Activated naive CD8-positive, alpha-beta T cell (primary cell): ENCODE measurements around the gene ZSCAN10.
"Not testable (repeated sequence)": the region's sequence is repeated elsewhere in the genome, so short reads cannot be mapped to it uniquely, and the experiment has no call there.

Source experiments
- H3K27ac Mint-ChIP-seq: one replicate; pipeline ENCODE4 v1.8.0; 2021; ENCODE audit warnings: mixed read lengths
- H3K27me3 Mint-ChIP-seq: one replicate; pipeline ENCODE4 v1.8.0; 2021; ENCODE audit warnings: mixed read lengths
- H3K36me3 Mint-ChIP-seq: one replicate; pipeline ENCODE4 v1.8.0; 2021; ENCODE audit warnings: mixed read lengths
- H3K4me1 Mint-ChIP-seq: one replicate; pipeline ENCODE4 v1.8.0; 2021; ENCODE audit warnings: low read depth, mixed read lengths
- H3K4me3 Mint-ChIP-seq: one replicate; pipeline ENCODE4 v1.8.0; 2021; ENCODE audit warnings: mild to moderate bottlenecking, mixed read lengths
- H3K9me3 Mint-ChIP-seq: one replicate; pipeline ENCODE4 v1.8.0; 2021; ENCODE audit warnings: low read depth, mixed read lengths

The ZSCAN10 gene

DNA sequence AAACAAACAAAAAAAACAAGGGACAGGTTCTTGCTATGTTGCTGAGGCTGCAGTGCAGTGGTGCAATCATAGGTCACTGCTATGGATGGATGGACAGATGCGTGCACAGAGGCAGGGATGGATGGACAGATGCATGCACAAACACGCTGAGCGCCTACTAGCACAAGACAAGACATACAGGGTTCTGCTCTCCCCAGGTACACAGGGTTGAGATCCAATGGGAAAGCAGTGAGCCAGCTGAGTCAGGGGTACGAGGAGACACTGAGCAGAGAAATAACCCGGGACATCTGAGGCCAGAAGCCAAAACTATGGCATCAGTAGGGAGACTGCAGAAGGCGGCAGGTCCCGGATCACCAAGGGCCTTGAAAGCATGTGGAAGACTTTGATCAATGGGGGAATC is 27.4 kb downstream of the ZSCAN10 start:
- Mint-ChIP-seq H3K36me3 (peaks cover 15% of the 10 kb centered on the region), H3K27ac (peak overlapping the region; percentile 46), H3K4me1 (peaks cover 69% of the 10 kb centered on the region), H3K9me3 (no peaks in the 10 kb centered on the region), H3K4me3 (no peak overlapping the region), H3K27me3 (no peaks in the 10 kb centered on the region)

DNA sequence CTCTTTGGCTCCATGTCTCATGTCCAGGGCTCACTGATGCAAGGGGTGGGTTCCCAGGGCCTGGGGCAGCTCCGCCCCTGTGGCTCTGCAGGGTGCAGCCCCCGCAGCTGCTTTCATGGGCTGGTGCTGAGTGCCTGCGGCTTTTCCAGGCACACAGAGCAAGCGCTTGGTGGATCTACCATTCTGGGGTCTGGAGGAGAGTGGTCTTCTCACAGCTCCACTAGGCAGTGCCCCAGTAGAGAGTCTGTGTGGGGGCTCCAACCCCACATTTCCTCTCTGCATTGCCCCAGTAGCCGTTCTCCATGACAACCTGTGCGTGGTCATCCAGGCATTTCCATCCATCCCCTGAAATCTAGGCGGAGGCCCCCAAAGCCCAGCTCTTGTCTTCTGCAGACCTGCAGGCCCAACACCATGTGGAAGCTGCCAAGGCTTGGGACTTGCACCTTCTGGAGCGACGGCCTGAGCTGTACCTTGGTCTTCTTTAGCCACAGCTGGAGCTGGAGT is 28.4 kb downstream of the ZSCAN10 start:
- Mint-ChIP-seq H3K4me1 (peaks cover 61% of the 10 kb centered on the region), H3K4me3 (peak overlapping the region; percentile 69), H3K27ac (peak overlapping the region; percentile 93), H3K36me3 (peaks cover 16% of the 10 kb centered on the region), H3K27me3 (no peaks in the 10 kb centered on the region), H3K9me3 (no peaks in the 10 kb centered on the region)

DNA sequence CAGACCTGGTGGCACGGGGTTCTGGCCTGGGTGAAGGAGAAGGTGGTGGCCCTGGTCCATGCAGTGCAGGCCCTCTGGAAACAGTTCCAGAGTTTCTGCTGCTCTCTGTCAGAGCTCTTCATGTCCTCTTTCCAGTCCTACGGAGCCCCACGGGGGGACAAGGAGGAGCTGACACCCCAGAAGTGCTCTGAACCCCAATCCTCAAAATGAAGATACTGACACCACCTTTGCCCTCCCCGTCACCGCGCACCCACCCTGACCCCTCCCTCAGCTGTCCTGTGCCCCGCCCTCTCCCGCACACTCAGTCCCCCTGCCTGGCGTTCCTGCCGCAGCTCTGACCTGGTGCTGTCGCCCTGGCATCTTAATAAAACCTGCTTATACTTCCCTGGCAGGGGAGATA is 29.9 kb downstream of the ZSCAN10 start:
- peak overlapping the region; percentile 69 for H3K4me3 Mint-ChIP-seq
- peaks cover 58% of the 10 kb centered on the region for H3K4me1 Mint-ChIP-seq
- peak overlapping the region; percentile 93 for H3K27ac Mint-ChIP-seq
- H3K36me3 Mint-ChIP-seq = peaks cover 18% of the 10 kb centered on the region
- H3K27me3 Mint-ChIP-seq, H3K9me3 Mint-ChIP-seq: not testable (repeated sequence)

DNA sequence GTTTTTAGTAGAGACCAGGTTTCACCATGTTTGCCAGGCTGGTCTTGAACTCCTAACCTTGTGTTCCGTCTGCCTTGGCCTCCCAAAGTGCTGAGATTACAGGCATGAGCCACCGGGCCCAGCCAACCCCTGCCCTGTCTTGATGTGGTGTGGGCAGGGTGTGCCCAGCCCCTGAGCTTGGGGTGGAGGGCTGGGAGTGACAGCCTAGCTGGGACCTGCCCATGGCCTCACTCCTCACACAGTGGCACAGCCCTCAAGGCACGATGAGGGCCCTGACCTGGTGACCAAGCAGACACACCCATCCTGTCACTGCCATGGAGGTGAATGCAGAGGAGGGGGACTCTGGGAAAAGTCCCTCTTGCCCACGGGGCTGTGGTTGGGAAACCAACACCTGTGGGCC is 30.6 kb downstream of the ZSCAN10 start:
- peaks cover 55% of the 10 kb centered on the region for H3K4me1 Mint-ChIP-seq
- H3K4me3 Mint-ChIP-seq = peak overlapping the region; percentile 100
- H3K27me3 Mint-ChIP-seq = no peaks in the 10 kb centered on the region
- H3K36me3 Mint-ChIP-seq = peaks cover 18% of the 10 kb centered on the region
- H3K9me3 Mint-ChIP-seq = no peaks in the 10 kb centered on the region
- peak overlapping the region; percentile 96 for H3K27ac Mint-ChIP-seq

- Mint-ChIP-seq H3K27ac (peak overlapping the region; percentile 100), H3K27me3 (no peaks in the 10 kb centered on the region), H3K4me3 (peak overlapping the region; percentile 100), H3K4me1 (peaks cover 46% of the 10 kb centered on the region), H3K36me3 (peaks cover 18% of the 10 kb centered on the region), H3K9me3 (no peaks in the 10 kb centered on the region)
Measured at GRCh38 chr16:3066440-3066748, 32.7 kb downstream of the ZSCAN10 start.

DNA sequence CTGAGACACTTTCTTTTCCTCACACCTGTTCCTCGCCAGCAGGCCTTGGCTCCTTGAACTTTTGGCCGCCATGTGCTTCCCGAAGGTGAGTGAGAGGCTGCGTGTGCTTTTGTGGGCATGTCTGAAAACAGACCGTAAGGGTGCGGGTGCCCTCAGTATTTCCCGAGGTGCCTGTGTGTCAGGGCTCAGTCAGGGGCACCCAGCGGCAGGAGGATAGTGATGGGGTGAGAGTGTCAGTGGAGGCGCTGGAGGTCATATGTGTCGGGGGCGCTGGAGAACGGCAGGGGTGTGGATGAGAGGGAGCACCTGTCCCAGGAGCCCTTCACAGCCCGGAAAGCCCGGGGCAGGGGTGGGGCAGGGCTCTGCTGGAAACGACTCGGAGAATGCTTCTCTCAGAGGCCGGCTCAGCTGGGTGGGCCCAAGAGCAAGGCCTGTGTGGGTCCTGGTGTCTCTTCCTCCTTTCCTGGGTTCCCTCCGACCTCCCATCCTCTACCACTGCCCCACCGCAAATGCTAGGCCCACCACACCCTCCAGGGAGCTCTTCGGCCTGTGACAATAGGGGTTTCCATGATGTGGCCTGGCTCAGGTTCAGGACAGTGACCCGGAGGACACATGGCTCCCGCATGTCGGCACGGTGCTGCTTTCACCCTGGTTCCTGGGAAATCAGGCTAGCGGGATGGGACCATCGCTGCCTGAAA is 33.2 kb downstream of the ZSCAN10 start:
- peaks cover 41% of the 10 kb centered on the region for H3K4me1 Mint-ChIP-seq
- H3K36me3 Mint-ChIP-seq = peaks cover 18% of the 10 kb centered on the region
- no peaks in the 10 kb centered on the region for H3K27me3 Mint-ChIP-seq
- no peaks in the 10 kb centered on the region for H3K9me3 Mint-ChIP-seq
- H3K4me3 Mint-ChIP-seq = peak overlapping the region; percentile 100
- peak overlapping the region; percentile 100 for H3K27ac Mint-ChIP-seq

DNA sequence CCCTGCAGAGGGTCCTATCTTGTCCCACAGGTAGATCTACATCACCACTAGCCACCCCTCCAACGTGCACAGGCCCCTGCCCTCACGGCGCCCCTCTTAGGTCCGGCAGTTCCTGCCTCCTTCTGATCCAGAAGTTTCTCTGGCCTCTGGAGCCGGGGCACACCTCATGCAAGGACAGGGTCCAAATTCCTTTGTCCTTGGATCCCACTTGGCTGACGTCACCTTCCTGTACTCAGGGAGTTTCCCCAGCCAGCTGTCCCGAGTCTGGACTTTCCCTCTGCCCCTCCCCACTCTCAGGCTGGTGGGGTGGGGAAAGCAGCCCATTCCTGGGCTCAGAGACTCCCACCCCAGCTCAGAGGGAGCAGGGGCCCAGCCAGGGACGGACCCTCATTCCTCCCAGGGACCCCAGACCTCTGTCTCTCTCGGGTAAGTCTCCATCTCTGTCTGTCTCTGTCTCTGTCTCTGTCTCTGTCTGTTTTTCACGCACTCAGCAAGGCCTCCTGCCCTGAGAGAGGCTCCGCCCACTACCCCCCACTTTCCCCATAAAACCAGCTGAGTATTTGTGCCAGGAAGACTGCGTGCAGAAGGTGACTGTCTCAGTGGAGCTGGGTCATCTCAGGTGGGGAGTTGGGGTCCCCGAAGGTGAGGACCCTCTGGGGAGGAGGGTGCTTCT is 33.9 kb downstream of the ZSCAN10 start, which contains the start of gene IL32:
Gene IL32, plus strand, starts transcription at position 572 of the 673 bp plus-strand sequence. CDS start 172 bp downstream, outside the sequence.
- Mint-ChIP-seq H3K36me3 (peaks cover 18% of the 10 kb centered on the region), H3K9me3 (no peaks in the 10 kb centered on the region), H3K27ac (peak within 1 kb of the TSS; percentile 100), H3K4me1 (peaks cover 37% of the 10 kb centered on the region), H3K4me3 (peak within 1 kb of the TSS; percentile 100), H3K27me3 (no peaks in the 10 kb centered on the region)

DNA sequence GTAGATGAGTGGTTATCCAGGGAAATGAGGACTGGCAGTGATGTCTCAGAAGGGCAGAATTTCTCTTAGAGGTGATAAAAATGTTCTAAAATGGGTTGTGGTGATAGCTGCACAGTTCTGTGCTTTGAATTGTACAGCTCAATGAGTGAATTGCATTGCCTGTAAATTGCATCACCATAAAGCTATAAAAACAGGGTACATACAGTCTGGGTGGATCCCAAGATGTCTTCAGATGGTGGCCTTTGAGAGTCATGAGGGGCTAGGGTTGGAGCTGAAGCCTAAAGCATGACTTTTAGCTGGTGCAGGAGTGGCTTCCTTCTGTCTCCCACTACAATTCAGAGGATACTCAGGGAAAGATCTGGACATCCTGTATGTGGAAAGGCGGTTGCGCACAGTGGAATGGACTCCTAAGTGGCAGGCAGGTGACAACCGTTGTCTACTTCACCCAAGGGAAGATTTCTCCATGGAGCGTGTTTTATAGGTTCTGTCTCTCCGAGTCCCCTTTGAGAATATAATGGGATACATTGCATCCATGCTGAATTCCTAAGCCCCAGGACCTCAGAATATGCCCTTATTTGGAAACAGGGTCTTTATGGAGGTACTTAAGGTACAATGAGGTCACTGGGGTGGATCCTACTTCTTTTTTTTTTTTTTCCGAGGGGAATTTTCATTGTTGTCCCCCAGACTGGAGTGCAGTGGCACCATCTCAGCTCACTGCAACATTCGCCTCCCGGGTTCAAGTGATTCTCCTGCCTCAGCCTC is 35.3 kb downstream of the ZSCAN10 start:
- Mint-ChIP-seq H3K27ac (peak overlapping the region; percentile 100), H3K4me3 (peak overlapping the region; percentile 60), H3K4me1 (peaks cover 35% of the 10 kb centered on the region), H3K27me3 (no peaks in the 10 kb centered on the region), H3K36me3 (peaks cover 10% of the 10 kb centered on the region), H3K9me3 (no peaks in the 10 kb centered on the region)

- Mint-ChIP-seq H3K36me3 (peaks cover 8% of the 10 kb centered on the region), H3K9me3 (no peaks in the 10 kb centered on the region), H3K4me3 (no peak overlapping the region), H3K27ac (peak overlapping the region; percentile 10), H3K27me3 (no peaks in the 10 kb centered on the region), H3K4me1 (peaks cover 33% of the 10 kb centered on the region)
Measured at GRCh38 chr16:3062553-3062952, 36.5 kb downstream of the ZSCAN10 start.

DNA sequence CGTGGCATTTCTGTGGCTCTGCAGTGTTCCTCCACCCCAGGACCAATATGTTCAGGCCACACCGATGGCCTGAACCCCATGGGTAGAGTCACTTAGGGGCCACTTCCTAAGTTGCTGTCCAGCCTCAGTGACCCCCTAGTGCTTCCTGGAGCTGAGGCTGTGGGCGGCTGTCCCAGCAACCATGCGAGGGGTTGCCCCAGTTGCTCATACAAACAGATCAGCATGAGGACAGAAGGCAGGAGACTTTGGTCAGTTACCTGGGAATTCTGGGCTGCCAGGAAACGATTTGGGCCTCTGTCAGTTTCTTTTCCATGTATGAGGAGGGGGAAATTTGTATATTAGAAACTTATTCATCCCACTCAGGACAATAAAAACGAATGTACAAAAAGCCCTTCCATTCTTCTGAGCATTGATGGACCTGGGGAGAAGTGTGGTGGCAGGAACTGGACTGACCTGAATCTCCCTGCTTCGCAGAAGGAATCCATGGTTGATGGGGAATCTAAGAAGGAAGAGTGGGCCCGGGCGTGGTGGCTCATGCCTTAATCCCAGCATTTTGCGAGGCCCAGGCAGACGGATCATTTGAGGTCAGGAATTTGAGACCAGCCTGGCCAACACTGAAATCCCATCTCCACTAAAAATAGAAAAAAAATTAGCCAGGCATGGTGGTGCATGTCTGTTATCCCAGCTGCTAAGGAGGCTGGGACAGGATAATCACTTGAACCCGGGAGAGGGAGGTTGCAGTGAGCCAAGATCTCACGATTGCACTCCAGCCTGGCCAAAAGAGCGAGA is 38.6 kb downstream of the ZSCAN10 start:
- H3K27me3 Mint-ChIP-seq = no peaks in the 10 kb centered on the region
- H3K27ac Mint-ChIP-seq = peak overlapping the region; percentile 86
- peak overlapping the region; percentile 87 for H3K4me3 Mint-ChIP-seq
- no peaks in the 10 kb centered on the region for H3K9me3 Mint-ChIP-seq
- H3K36me3 Mint-ChIP-seq = peaks cover under 1% of the 10 kb centered on the region
- H3K4me1 Mint-ChIP-seq = peaks cover 42% of the 10 kb centered on the region

GRCh38 chr16:3059723-3060242 is 39.3 kb downstream of the ZSCAN10 start:
- no peaks in the 10 kb centered on the region for H3K27me3 Mint-ChIP-seq
- H3K9me3 Mint-ChIP-seq = no peaks in the 10 kb centered on the region
- H3K4me1 Mint-ChIP-seq = peaks cover 42% of the 10 kb centered on the region
- H3K4me3 Mint-ChIP-seq = peak overlapping the region; percentile 87
- no peaks in the 10 kb centered on the region for H3K36me3 Mint-ChIP-seq
- peak overlapping the region; percentile 86 for H3K27ac Mint-ChIP-seq

GRCh38 chr16:3059041-3059722 is 39.9 kb downstream of the ZSCAN10 start:
- Mint-ChIP-seq H3K4me1 (peaks cover 41% of the 10 kb centered on the region), H3K27ac (peak overlapping the region; percentile 86), H3K27me3 (no peaks in the 10 kb centered on the region), H3K36me3 (no peaks in the 10 kb centered on the region), H3K4me3 (peak overlapping the region; percentile 87), H3K9me3 (no peaks in the 10 kb centered on the region)

DNA sequence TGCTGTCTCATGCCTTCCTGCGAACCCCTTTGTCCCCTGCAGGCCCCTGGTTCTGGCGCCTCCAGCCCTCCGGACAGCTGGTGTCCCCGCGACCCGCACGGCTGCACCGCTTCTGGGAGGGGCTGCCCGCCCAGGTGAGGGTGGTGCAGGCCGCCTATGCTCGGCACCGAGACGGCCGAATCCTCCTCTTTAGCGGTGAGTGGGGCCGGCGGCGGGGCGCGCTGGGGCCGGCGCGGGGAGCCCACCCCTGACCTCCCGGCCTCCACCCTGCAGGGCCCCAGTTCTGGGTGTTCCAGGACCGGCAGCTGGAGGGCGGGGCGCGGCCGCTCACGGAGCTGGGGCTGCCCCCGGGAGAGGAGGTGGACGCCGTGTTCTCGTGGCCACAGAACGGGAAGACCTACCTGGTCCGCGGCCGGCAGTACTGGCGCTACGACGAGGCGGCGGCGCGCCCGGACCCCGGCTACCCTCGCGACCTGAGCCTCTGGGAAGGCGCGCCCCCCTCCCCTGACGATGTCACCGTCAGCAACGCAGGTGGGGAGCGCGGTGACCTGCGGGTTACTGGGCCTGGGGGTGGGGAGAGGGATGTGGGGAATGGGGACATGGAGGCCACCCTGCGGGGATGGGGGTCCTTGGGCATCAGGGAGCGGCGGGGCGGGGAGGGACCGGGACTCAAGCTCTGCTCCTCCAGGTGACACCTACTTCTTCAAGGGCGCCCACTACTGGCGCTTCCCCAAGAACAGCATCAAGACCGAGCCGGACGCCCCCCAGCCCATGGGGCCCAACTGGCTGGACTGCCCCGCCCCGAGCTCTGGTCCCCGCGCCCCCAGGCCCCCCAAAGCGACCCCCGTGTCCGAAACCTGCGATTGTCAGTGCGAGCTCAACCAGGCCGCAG is 40.7 kb downstream of the ZSCAN10 start:
- H3K27ac Mint-ChIP-seq = no peak overlapping the region
- peaks cover 43% of the 10 kb centered on the region for H3K4me1 Mint-ChIP-seq
- H3K9me3 Mint-ChIP-seq = no peaks in the 10 kb centered on the region
- peaks cover 2% of the 10 kb centered on the region for H3K36me3 Mint-ChIP-seq
- peak overlapping the region; percentile 82 for H3K4me3 Mint-ChIP-seq
- no peaks in the 10 kb centered on the region for H3K27me3 Mint-ChIP-seq
